Adrenal gland (tissue), 5 donors: Measurements from ENCODE around the gene MCCD1.

Source experiments
- CTCF ChIP-seq, 6 experiments: fragments of 450-650 bp in 4 of 6; fragments of 200-600 bp in 2 of 6; sonication (generic) in 1 of 6; IDR thresholded peaks; 1 replicate in 5 of 6; 2 replicates in 1 of 6; pipeline versions ENCODE4 v1.5.1 to v1.8.0; 2016 to 2021; ENCODE audit warnings: antibody characterized with exemption in 6 of 6, mild to moderate bottlenecking in 2 of 6, moderate library complexity in 1 of 6
- POLR2A ChIP-seq, 2 donors: fragments of 450-650 bp; IDR thresholded peaks; one replicate each; pipeline ENCODE4 v1.6.1; 2017; ENCODE audit warnings: antibody characterized with exemption in 2 of 2, mild to moderate bottlenecking in 2 of 2, moderate library complexity in 1 of 2
- donor health status: DM: no; HTN: no; CAD: no.

GRCh38 chr6:31541658-31542521 lies 13.1 kb downstream of the MCCD1 start, which contains the start of gene DDX39B:
- TF ChIP-seq CTCF (IDR thresholded peaks at IDR 0.05) (no peak), POLR2A (IDR thresholded peaks at IDR 0.05) (peak; percentile 84 to 92)
